Esophagus squamous epithelium (tissue), 4 donors: ENCODE results near the gene SLC4A9.

Experiments
- CTCF ChIP-seq, 6 experiments: fragments of 450-650 bp in 4 of 6; fragments of 200-600 bp in 2 of 6; sonication (generic) in 2 of 6; IDR thresholded peaks; one replicate each; pipeline ENCODE4 v1.5.1; 2016 to 2019; ENCODE audit warnings: antibody characterized with exemption in 6 of 6, mild to moderate bottlenecking in 4 of 6, moderate library complexity in 4 of 6
- POLR2A ChIP-seq, 4 donors: fragments of 450-650 bp; IDR thresholded peaks; one replicate each; pipeline ENCODE4 v1.6.1; 2017; ENCODE audit warnings: antibody characterized with exemption in 4 of 4, mild to moderate bottlenecking in 4 of 4, moderate library complexity in 3 of 4

- TF ChIP-seq CTCF (IDR thresholded peaks at IDR 0.05) (no peak), POLR2A (IDR thresholded peaks at IDR 0.05) (no peak)
Observed at GRCh38 chr5:140311011-140311467, 49.0 kb upstream of the SLC4A9 start.
